SK-N-DZ (cell line): ENCODE data around the gene PHLDA3. TPM values are rescaled to one million over a fixed set of nuclear protein-coding genes. Genes with fewer than 3 reads are reported as not detected.

ENCODE experiments used
- DNase-seq: peaks from one replicate; pipeline ENCODE4 v3.0.0-alpha.2; 2015; ENCODE audit warnings: low spot score
- polyA plus RNA-seq, 2 experiments: library from polyadenylated mRNA; depleted of rRNA; stranded (reverse); fragments of >200 nt; gene quantifications; 2 replicates each; pipeline ENCODE4 v1.2.3, GENCODE V29; 2014

PHLDA3 gene
- polyA plus RNA-seq (2014; cell fraction: cytosol; rRNA removed), result 1.3 and 1.5 TPM in 2 replicates
- polyA plus RNA-seq (2014; cell fraction: nucleus; rRNA removed), result 1.5 and 2.3 TPM in 2 replicates

GRCh38 chr1:201468844-201469644 lies at the start of gene PHLDA3:
Gene PHLDA3 (minus strand): TSS chr1:201469188. CDS start chr1:201468786, 402 bp downstream.
- peak; percentile 52 for DNase-seq

GRCh38 chr1:201518071-201518470 lies 49.1 kb upstream of the PHLDA3 start:
- DNase-seq, result no peak

GRCh38 chr1:201517631-201518030 lies 48.6 kb upstream of the PHLDA3 start:
- no peak for DNase-seq

- DNase-seq, result no peak
These were observed 47.6 kb upstream of the PHLDA3 start for GRCh38 chr1:201516511-201517127.

- DNase-seq, result no peak
These were observed 46.9 kb upstream of the PHLDA3 start for GRCh38 chr1:201515895-201516294.

GRCh38 chr1:201515062-201515750 lies 46.2 kb upstream of the PHLDA3 start:
- DNase-seq, result no peak

- no peak for DNase-seq
These were observed 45.5 kb upstream of the PHLDA3 start for GRCh38 chr1:201514466-201514865.

- no peak for DNase-seq
These were observed 44.7 kb upstream of the PHLDA3 start for GRCh38 chr1:201513498-201514243.

GRCh38 chr1:201511941-201512539 lies 43.1 kb upstream of the PHLDA3 start:
- DNase-seq, result peak; percentile 76

- DNase-seq, result no peak
These were observed 42.5 kb upstream of the PHLDA3 start for GRCh38 chr1:201511396-201511940.

- DNase-seq, result no peak
These were observed 41.7 kb upstream of the PHLDA3 start for GRCh38 chr1:201510734-201511133.

- DNase-seq, result no peak
These were observed 40.8 kb upstream of the PHLDA3 start for GRCh38 chr1:201509601-201510374.

- DNase-seq, result no peak
These were observed 39.8 kb upstream of the PHLDA3 start for GRCh38 chr1:201508809-201509208.

- no peak for DNase-seq
These were observed 38.3 kb upstream of the PHLDA3 start for GRCh38 chr1:201507360-201507675.

GRCh38 chr1:201506557-201507359 lies 37.8 kb upstream of the PHLDA3 start, which contains the start of gene CSRP1:
Gene CSRP1 (minus strand): TSS chr1:201507123. CDS start chr1:201496303, 10,820 bp downstream.
- no peak for DNase-seq

- no peak for DNase-seq
These were observed 37.1 kb upstream of the PHLDA3 start for GRCh38 chr1:201506092-201506491.

- no peak for DNase-seq
These were observed 36.5 kb upstream of the PHLDA3 start for GRCh38 chr1:201505503-201505890.

GRCh38 chr1:201504799-201505502 lies 36.0 kb upstream of the PHLDA3 start:
- DNase-seq, result no peak

- DNase-seq, result no peak
These were observed 35.2 kb upstream of the PHLDA3 start for GRCh38 chr1:201504179-201504631.
